HCT116 (cell line): Measurements from ENCODE around the gene ITGAE. TPM values are rescaled to one million over a fixed set of nuclear protein-coding genes. Genes with fewer than 3 reads are reported as not detected.

Experiments
- ATAC-seq: fragments of 200-7000 bp; cut with Tn5 transposase; 2 replicates; pipeline ENCODE4 v1.9.1; 2020; ENCODE audit warnings: mild to moderate bottlenecking, moderate library complexity
- BruUV-seq: library from RNA; stranded (reverse); fragments of 400-500 nt; replicated peaks from 2 replicates; lab custom pipeline; 2021; lab: Mats Ljungman, UMichigan
- CTCF ChIA-PET: fragments of 300-600 bp; sonication (Branson Sonifier 250); formaldehyde crosslinking; loops from one replicate; lab custom pipeline; 2021; ENCODE audit warnings: antibody characterized with exemption; lab: Charles Lee
- POLR2A ChIA-PET: fragments of 300-600, 350-600 bp; sonication (Branson Sonifier 250); formaldehyde crosslinking; loops from one replicate; lab custom pipeline; 2021; ENCODE audit warnings: antibody characterized with exemption; lab: Charles Lee
- RAD21 ChIA-PET, 2 experiments: fragments of 300-600 bp; sonication (Branson Sonifier 250); formaldehyde crosslinking; loops; one replicate each; lab custom pipeline; 2023; ENCODE audit warnings: low total read pairs in 2 of 2; ENCODE audit not compliant: uncharacterized antibody in 2 of 2, unreplicated experiment in 2 of 2, low non-redundant PET in 1 of 2; lab: Charles Lee
- DNase-seq: peaks from one replicate; pipeline ENCODE4 v3.0.0-alpha.2; 2010; ENCODE audit warnings: low read depth, low spot score
- H2AFZ ChIP-seq: fragments of 200-600 bp; shearing (Covaris generic), sonication (generic); 2 replicates; pipeline ENCODE4 v1.6.1; 2017; ENCODE audit warnings: low read depth, mixed run types, mixed read lengths, antibody characterized with exemption, low read length; ENCODE audit not compliant: poor library complexity, severe bottlenecking
- H3K27ac ChIP-seq: 2 replicates; pipeline ENCODE4 v1.5.1; 2012; ENCODE audit warnings: low read depth, low read length
- H3K27me3 ChIP-seq: fragments of 200-600 bp; sonication (generic); 2 replicates; pipeline ENCODE4 v1.6.1; 2016; ENCODE audit warnings: mixed run types, low read length, mixed read lengths; ENCODE audit not compliant: insufficient read depth
- H3K36me3 ChIP-seq, 2 experiments: fragments of 200-500 bp in 1 of 2; fragments of 200-600 bp in 1 of 2; sonication (Bioruptor generic) in 1 of 2; sonication (generic) in 1 of 2; 2 replicates each; pipeline versions ENCODE4 v1.5.1 to v1.6.1; 2014 to 2016; ENCODE audit warnings: low read length in 2 of 2, inconsistent platforms in 1 of 2, mixed read lengths in 1 of 2, mixed run types in 1 of 2; ENCODE audit not compliant: insufficient read depth in 2 of 2, control insufficient read depth in 1 of 2
- H3K4me1 ChIP-seq, 2 experiments: fragments of 200-600 bp in 1 of 2; sonication (generic) in 1 of 2; 2 replicates each; pipeline versions ENCODE4 v1.5.1 to v1.6.1; 2012 to 2017; ENCODE audit warnings: low read length in 2 of 2, inconsistent platforms in 1 of 2, mild to moderate bottlenecking in 1 of 2, mixed read lengths in 1 of 2, mixed run types in 1 of 2, moderate library complexity in 1 of 2; ENCODE audit not compliant: insufficient read depth in 2 of 2, control insufficient read depth in 1 of 2
- H3K4me2 ChIP-seq: fragments of 200-600 bp; sonication (generic); 2 replicates; pipeline ENCODE4 v1.6.1; 2017; ENCODE audit warnings: mixed run types, low read length, mixed read lengths
- H3K4me3 ChIP-seq, 2 experiments: fragments of 200-600 bp in 1 of 2; sonication (generic) in 1 of 2; replicated peaks in 1 of 2; 2 replicates each; pipeline ENCODE4 v1.5.1; 2011 to 2016; ENCODE audit warnings: low read length in 2 of 2, control low read depth in 1 of 2, low read depth in 1 of 2, mild to moderate bottlenecking in 1 of 2, mixed read lengths in 1 of 2, mixed run types in 1 of 2
- H3K79me2 ChIP-seq: fragments of 200-600 bp; sonication (generic); 2 replicates; pipeline ENCODE4 v1.6.1; 2017; ENCODE audit warnings: mild to moderate bottlenecking, mixed run types, low read length, moderate library complexity, mixed read lengths; ENCODE audit not compliant: insufficient read depth
- H3K9ac ChIP-seq: fragments of 200-600 bp; sonication (generic); 2 replicates; pipeline ENCODE4 v1.6.1; 2016; ENCODE audit warnings: low read length, mixed read lengths
- H3K9me2 ChIP-seq: fragments of 200-600 bp; sonication (generic), shearing (Covaris generic); 2 replicates; pipeline ENCODE4 v1.6.1; 2017; ENCODE audit warnings: mixed run types, mild to moderate bottlenecking, moderate library complexity; ENCODE audit not compliant: insufficient read depth
- H3K9me3 ChIP-seq, 2 experiments: fragments of 200-500 bp in 1 of 2; fragments of 200-600 bp in 1 of 2; sonication (Bioruptor generic) in 1 of 2; sonication (generic) in 1 of 2; 2 replicates each; pipeline ENCODE4 v1.6.1; 2014 to 2017; ENCODE audit warnings: low read length in 2 of 2, mixed read lengths in 2 of 2, inconsistent platforms in 1 of 2, low read depth in 1 of 2, mild to moderate bottlenecking in 1 of 2, mixed run types in 1 of 2, moderate library complexity in 1 of 2; ENCODE audit not compliant: control insufficient read depth in 1 of 2, insufficient read depth in 1 of 2
- H4K20me1 ChIP-seq: fragments of 200-600 bp; sonication (generic), shearing (Covaris generic); 2 replicates; pipeline ENCODE4 v1.6.1; 2017; ENCODE audit warnings: mixed run types, mild to moderate bottlenecking, moderate library complexity; ENCODE audit not compliant: insufficient read depth
- CBX3 ChIP-seq: IDR thresholded peaks from 2 replicates; pipeline ENCODE4 v1.6.1; 2012; ENCODE audit warnings: low read depth
- CEBPB ChIP-seq: IDR thresholded peaks from 2 replicates; pipeline ENCODE4 v1.6.1; 2012; ENCODE audit warnings: low read depth
- EGR1 ChIP-seq: IDR thresholded peaks from 2 replicates; pipeline ENCODE4 v1.6.1; 2012; ENCODE audit warnings: low read depth
- ELF1 ChIP-seq: IDR thresholded peaks from 2 replicates; pipeline ENCODE4 v1.6.1; 2012; ENCODE audit warnings: low read depth, borderline replicate concordance
- EZH2phosphoT487 ChIP-seq: fragments of 200-600 bp; IDR thresholded peaks from 2 replicates; pipeline ENCODE4 v1.6.1; 2018; ENCODE audit warnings: antibody characterized with exemption, borderline replicate concordance
- FOSL1 ChIP-seq: IDR thresholded peaks from 2 replicates; pipeline ENCODE4 v1.6.1; 2012; ENCODE audit warnings: low read depth
- JUND ChIP-seq: IDR thresholded peaks from 2 replicates; pipeline ENCODE4 v1.6.1; 2012
- POLR2A ChIP-seq: IDR thresholded peaks from 2 replicates; pipeline ENCODE4 v1.7.0; 2011; ENCODE audit warnings: borderline replicate concordance; ENCODE audit not compliant: insufficient read depth, insufficient read length; ENCODE audit errors: extremely low read depth
- POLR2AphosphoS5 ChIP-seq: IDR thresholded peaks from 2 replicates; pipeline ENCODE4 v1.6.1; 2011; ENCODE audit warnings: mild to moderate bottlenecking, low read depth, low read length, moderate library complexity
- SIN3A ChIP-seq: IDR thresholded peaks from 2 replicates; pipeline ENCODE4 v1.6.1; 2012; ENCODE audit warnings: low read depth
- TCF7L2 ChIP-seq: IDR thresholded peaks from 2 replicates; pipeline ENCODE4 v1.7.0; 2011; ENCODE audit warnings: borderline replicate concordance, inconsistent platforms; ENCODE audit not compliant: insufficient read depth, insufficient read length; ENCODE audit errors: extremely low read depth
- ZBTB33 ChIP-seq: IDR thresholded peaks from 2 replicates; pipeline ENCODE4 v1.6.1; 2011; ENCODE audit warnings: mild to moderate bottlenecking, low read length, moderate library complexity; ENCODE audit not compliant: insufficient replicate concordance; ENCODE audit errors: extremely low read depth
- ZNF274 ChIP-seq: fragments of 200-500 bp; sonication (Bioruptor generic); IDR thresholded peaks from 2 replicates; pipeline ENCODE4 v1.6.1; 2014; ENCODE audit warnings: mild to moderate bottlenecking, low read depth, low read length, inconsistent platforms
- intact Hi-C: fragments of 100-400 bp; cut with micrococcal nuclease; formaldehyde crosslinking; loops from 2 replicates; pipeline ENCODE4 v1.10.0; 2022
- total RNA-seq: library from RNA; stranded (reverse); gene quantifications from one replicate; pipeline ENCODE4 v1.2.1, GENCODE V29; 2021; ENCODE audit not compliant: unreplicated experiment
- TF ChIP-seq, protein P1 (sequence below): IDR thresholded peaks from 2 replicates; pipeline ENCODE4 v1.6.1; 2012
- TF ChIP-seq, protein P2 (sequence below): IDR thresholded peaks from 2 replicates; pipeline ENCODE4 v1.6.1; 2012; ENCODE audit warnings: low read depth
- TF ChIP-seq, protein P3 (sequence below), 3 experiments: fragments of 200-600 bp in 1 of 3; sonication (generic) in 1 of 3; IDR thresholded peaks in 2 of 3; conservative IDR thresholded peaks in 1 of 3; 2 replicates each; pipeline ENCODE4 v1.5.1; 2012 to 2017; ENCODE audit warnings: low read depth in 2 of 3, low read length in 2 of 3, antibody characterized with exemption in 1 of 3, borderline replicate concordance in 1 of 3, control low read depth in 1 of 3, mild to moderate bottlenecking in 1 of 3, mixed read lengths in 1 of 3, mixed run types in 1 of 3, moderate library complexity in 1 of 3; ENCODE audit not compliant: insufficient read depth in 1 of 3
- TF ChIP-seq, protein P4 (sequence below): IDR thresholded peaks from 2 replicates; pipeline ENCODE4 v1.6.1; 2012

The ITGAE gene
- total RNA-seq, 1 experiment from 2014 or later, result 19.9 TPM

GRCh38 chr17:3748576-3748975, 52.4 kb downstream of the ITGAE start:
- Histone ChIP-seq H2AFZ (no peak overlapping the region), H3K79me2 (no peaks in the 10 kb centered on the region), H3K9me3 (no peaks in the 10 kb centered on the region), H3K9me2 (no peaks in the 10 kb centered on the region)
- TF ChIP-seq ZBTB33 (no peak), POLR2AphosphoS5 (no peak), FOSL1 (no peak), ZNF274 (no peak), EZH2phosphoT487 (no peak), CEBPB (no peak), EGR1 (no peak), JUND (no peak), CBX3 (no peak), ELF1 (no peak), TCF7L2 (no peak), POLR2A (no peak), SIN3A (no peak)
- TF ChIP-seq, protein P1, sequence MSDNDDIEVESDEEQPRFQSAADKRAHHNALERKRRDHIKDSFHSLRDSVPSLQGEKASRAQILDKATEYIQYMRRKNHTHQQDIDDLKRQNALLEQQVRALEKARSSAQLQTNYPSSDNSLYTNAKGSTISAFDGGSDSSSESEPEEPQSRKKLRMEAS, result no peak
- TF ChIP-seq, protein P2, sequence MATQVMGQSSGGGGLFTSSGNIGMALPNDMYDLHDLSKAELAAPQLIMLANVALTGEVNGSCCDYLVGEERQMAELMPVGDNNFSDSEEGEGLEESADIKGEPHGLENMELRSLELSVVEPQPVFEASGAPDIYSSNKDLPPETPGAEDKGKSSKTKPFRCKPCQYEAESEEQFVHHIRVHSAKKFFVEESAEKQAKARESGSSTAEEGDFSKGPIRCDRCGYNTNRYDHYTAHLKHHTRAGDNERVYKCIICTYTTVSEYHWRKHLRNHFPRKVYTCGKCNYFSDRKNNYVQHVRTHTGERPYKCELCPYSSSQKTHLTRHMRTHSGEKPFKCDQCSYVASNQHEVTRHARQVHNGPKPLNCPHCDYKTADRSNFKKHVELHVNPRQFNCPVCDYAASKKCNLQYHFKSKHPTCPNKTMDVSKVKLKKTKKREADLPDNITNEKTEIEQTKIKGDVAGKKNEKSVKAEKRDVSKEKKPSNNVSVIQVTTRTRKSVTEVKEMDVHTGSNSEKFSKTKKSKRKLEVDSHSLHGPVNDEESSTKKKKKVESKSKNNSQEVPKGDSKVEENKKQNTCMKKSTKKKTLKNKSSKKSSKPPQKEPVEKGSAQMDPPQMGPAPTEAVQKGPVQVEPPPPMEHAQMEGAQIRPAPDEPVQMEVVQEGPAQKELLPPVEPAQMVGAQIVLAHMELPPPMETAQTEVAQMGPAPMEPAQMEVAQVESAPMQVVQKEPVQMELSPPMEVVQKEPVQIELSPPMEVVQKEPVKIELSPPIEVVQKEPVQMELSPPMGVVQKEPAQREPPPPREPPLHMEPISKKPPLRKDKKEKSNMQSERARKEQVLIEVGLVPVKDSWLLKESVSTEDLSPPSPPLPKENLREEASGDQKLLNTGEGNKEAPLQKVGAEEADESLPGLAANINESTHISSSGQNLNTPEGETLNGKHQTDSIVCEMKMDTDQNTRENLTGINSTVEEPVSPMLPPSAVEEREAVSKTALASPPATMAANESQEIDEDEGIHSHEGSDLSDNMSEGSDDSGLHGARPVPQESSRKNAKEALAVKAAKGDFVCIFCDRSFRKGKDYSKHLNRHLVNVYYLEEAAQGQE, result no peak
- TF ChIP-seq, protein P3, sequence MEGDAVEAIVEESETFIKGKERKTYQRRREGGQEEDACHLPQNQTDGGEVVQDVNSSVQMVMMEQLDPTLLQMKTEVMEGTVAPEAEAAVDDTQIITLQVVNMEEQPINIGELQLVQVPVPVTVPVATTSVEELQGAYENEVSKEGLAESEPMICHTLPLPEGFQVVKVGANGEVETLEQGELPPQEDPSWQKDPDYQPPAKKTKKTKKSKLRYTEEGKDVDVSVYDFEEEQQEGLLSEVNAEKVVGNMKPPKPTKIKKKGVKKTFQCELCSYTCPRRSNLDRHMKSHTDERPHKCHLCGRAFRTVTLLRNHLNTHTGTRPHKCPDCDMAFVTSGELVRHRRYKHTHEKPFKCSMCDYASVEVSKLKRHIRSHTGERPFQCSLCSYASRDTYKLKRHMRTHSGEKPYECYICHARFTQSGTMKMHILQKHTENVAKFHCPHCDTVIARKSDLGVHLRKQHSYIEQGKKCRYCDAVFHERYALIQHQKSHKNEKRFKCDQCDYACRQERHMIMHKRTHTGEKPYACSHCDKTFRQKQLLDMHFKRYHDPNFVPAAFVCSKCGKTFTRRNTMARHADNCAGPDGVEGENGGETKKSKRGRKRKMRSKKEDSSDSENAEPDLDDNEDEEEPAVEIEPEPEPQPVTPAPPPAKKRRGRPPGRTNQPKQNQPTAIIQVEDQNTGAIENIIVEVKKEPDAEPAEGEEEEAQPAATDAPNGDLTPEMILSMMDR (IDR thresholded peaks at IDR 0.05 in 2 of 3, conservative IDR thresholded peaks at IDR 0.05 in 1 of 3; ENCODE audit: borderline replicate concordance in 1 of 3, insufficient read depth in 1 of 3, low read depth in 2 of 3, low read length in 2 of 3), result no peak
- TF ChIP-seq, protein P4, sequence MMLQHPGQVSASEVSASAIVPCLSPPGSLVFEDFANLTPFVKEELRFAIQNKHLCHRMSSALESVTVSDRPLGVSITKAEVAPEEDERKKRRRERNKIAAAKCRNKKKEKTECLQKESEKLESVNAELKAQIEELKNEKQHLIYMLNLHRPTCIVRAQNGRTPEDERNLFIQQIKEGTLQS, result no peak
- TF ChIP-seq, all 23 proteins: peak for 0
- H4K20me1 ChIP-seq, result no peaks in the 10 kb centered on the region
- ChIA-PET CTCF (interaction anchor here (1.2 kb wide), 1 partner anchor 11 kb away, joined by 3 read pairs; no protein-coding TSS in a partner anchor), RAD21 (no interaction called here), POLR2A (no interaction called here)
- no TSS peak for BruUV-seq
- H3K27me3 ChIP-seq, result no peaks in the 10 kb centered on the region
- intact Hi-C loops, result no loop called here
- ATAC-seq, result no peak
- H3K4me1 ChIP-seq, result 0 out of 4 replicates have a peak, but pooled peaks cover 0 to 3% of the 10 kb centered on the region in 2 experiments
- H3K4me3 ChIP-seq, result no peak overlapping the region
- no peak overlapping the region for H3K4me2 ChIP-seq
- DNase-seq, result no peak
- H3K27ac ChIP-seq, result no peak overlapping the region
- H3K36me3 ChIP-seq, result no peaks in the 10 kb centered on the region
- H3K9ac ChIP-seq, result no peak overlapping the region
